ENCODE data around the gene KLHL36. TPM values are rescaled to one million over a fixed set of nuclear protein-coding genes. Genes with fewer than 3 reads are reported as not detected.
A peak's percentile ranks its signal among the peaks of the same experiment; 100 is the strongest.

Gene KLHL36
- total RNA-seq (2021; ENCODE audit: unreplicated experiment) (46.0 TPM), Bru-seq, nascent RNA (percentile 59 among the genes with signal in this experiment), BruChase-seq, experiment 1, labeled RNA remaining after a 2-hour chase (percentile 69 among the genes with signal in this experiment), BruChase-seq, experiment 2, labeled RNA remaining after a 6-hour chase (percentile 77 among the genes with signal in this experiment)
- polyA plus RNA-seq (2012; ENCODE audit: insufficient read length), result 34.8 TPM
- long read RNA-seq, full-length matches to known transcripts, result 14 of 67 reads
- long read RNA-seq, partial matches to known transcripts, result 42 of 67 reads
- long read RNA-seq, other reads (novel, unspliced or antisense), result 11 of 67 reads

- DNase-seq (ENCODE audit: low read depth, low spot score) (no peak), ATAC-seq (peak; percentile 95)
- H3K36me3 ChIP-seq (ENCODE audit: control insufficient read depth, insufficient read depth, low read length), result no peaks in the 10 kb centered on the region; the same call in 1 of the 2 replicates
- ChIA-PET POLR2A (interaction anchor here (0.5 kb wide), 1 partner anchor 154 kb away, joined by 3 read pairs; no protein-coding TSS in a partner anchor), CTCF (interaction anchor here (0.6 to 0.8 kb wide), 3 partner anchors 30 to 137 kb away, joined by 3 to 7 read pairs (median 3); no protein-coding TSS in a partner anchor)
- no peaks in the 10 kb centered on the region for H3K27me3 ChIP-seq (ENCODE audit: control insufficient read depth, insufficient read depth, low read length)
- peak within 1 kb of the TSS; percentile 64 to 67 for H3K4me3 ChIP-seq (ENCODE audit: low read depth in 2 of 2, low read length in 2 of 2)
- in situ Hi-C loops (cut with HindIII; ENCODE audit: low pct_unique_long_range_greater_than_20kb, low sequenced_read_pairs) (no loop called here), intact Hi-C loops (cut with micrococcal nuclease; ENCODE audit: unreplicated experiment) (no loop called here)
- BruUV-seq (replicated peaks), result no TSS peak
- peaks cover 7% of the 10 kb centered on the region for H3K4me1 ChIP-seq (ENCODE audit: control insufficient read depth, insufficient read depth, low read length)
- H3K27ac ChIP-seq (ENCODE audit: low read length), result peak within 1 kb of the TSS; percentile 63
- no peaks in the 10 kb centered on the region for H3K9me3 ChIP-seq (ENCODE audit: control insufficient read depth, insufficient read depth, low read depth, low read length)
- TF ChIP-seq TCF7L2 (IDR thresholded peaks at IDR 0.05; ENCODE audit: low read depth, low read length), result no peak
- TF ChIP-seq SIN3A (IDR thresholded peaks at IDR 0.05; ENCODE audit: borderline replicate concordance, insufficient read depth, low read depth, low read length), result no peak
- TF ChIP-seq POLR2AphosphoS5 (IDR thresholded peaks at IDR 0.05; ENCODE audit: low read depth, low read length), result no peak
- TF ChIP-seq, protein P1, sequence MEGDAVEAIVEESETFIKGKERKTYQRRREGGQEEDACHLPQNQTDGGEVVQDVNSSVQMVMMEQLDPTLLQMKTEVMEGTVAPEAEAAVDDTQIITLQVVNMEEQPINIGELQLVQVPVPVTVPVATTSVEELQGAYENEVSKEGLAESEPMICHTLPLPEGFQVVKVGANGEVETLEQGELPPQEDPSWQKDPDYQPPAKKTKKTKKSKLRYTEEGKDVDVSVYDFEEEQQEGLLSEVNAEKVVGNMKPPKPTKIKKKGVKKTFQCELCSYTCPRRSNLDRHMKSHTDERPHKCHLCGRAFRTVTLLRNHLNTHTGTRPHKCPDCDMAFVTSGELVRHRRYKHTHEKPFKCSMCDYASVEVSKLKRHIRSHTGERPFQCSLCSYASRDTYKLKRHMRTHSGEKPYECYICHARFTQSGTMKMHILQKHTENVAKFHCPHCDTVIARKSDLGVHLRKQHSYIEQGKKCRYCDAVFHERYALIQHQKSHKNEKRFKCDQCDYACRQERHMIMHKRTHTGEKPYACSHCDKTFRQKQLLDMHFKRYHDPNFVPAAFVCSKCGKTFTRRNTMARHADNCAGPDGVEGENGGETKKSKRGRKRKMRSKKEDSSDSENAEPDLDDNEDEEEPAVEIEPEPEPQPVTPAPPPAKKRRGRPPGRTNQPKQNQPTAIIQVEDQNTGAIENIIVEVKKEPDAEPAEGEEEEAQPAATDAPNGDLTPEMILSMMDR (IDR thresholded peaks at IDR 0.05), result no peak
Measured at GRCh38 chr16:84647828-84648594, at the start of gene KLHL36. Gene KLHL36, plus strand, starts transcription at chr16:84648511. Its CDS starts 2,357 bp downstream, at chr16:84650868.

GRCh38 chr16:84599521-84600202 lies 48.6 kb upstream of the KLHL36 start:
- ATAC-seq, result 0 out of 2 replicates have a peak, but pooled peaks have one; percentile 4
- POLR2A ChIA-PET, result interaction anchor here (0.6 to 0.7 kb wide), 2 partner anchors 61 to 124 kb away, joined by 5 to 8 read pairs; no protein-coding TSS in a partner anchor
- TF ChIP-seq, protein P1 (IDR thresholded peaks at IDR 0.05), result no peak
- TF ChIP-seq SIN3A (IDR thresholded peaks at IDR 0.05; ENCODE audit: borderline replicate concordance, insufficient read depth, low read depth, low read length), result no peak
- TF ChIP-seq TCF7L2 (IDR thresholded peaks at IDR 0.05; ENCODE audit: low read depth, low read length), result no peak
- no peak for TF ChIP-seq REST (IDR thresholded peaks at IDR 0.05; ENCODE audit: insufficient read depth in 1 of 2, low read depth in 2 of 2, low read length in 1 of 2)
- no peak for TF ChIP-seq POLR2AphosphoS5 (IDR thresholded peaks at IDR 0.05; ENCODE audit: low read depth, low read length)

More at GRCh38 chr16:84599521-84600202, 48.6 kb upstream of the KLHL36 start:
- peaks cover 46% of the 10 kb centered on the region for H3K4me1 ChIP-seq (ENCODE audit: control insufficient read depth, insufficient read depth, low read length)
- no TSS peak for BruUV-seq (replicated peaks)
- H3K27ac ChIP-seq (ENCODE audit: low read length), result peak overlapping the region; percentile 68
- intact Hi-C loops (cut with micrococcal nuclease; ENCODE audit: unreplicated experiment), result no loop called here
- in situ Hi-C loops (cut with HindIII; ENCODE audit: low pct_unique_long_range_greater_than_20kb, low sequenced_read_pairs), result no loop called here
- no peaks in the 10 kb centered on the region for H3K36me3 ChIP-seq (ENCODE audit: control insufficient read depth, insufficient read depth, low read length)
- H3K9me3 ChIP-seq (ENCODE audit: control insufficient read depth, insufficient read depth, low read depth, low read length), result no peaks in the 10 kb centered on the region
- CTCF ChIA-PET, result interaction anchor here (0.7 to 0.9 kb wide), 2 partner anchors 21 to 25 kb away, joined by 3 to 7 read pairs; no protein-coding TSS in a partner anchor
- peak overlapping the region in 1 of 2 experiments; percentile 11; a peak in 1 of 4 replicates for H3K4me3 ChIP-seq (ENCODE audit: low read depth in 2 of 2, low read length in 2 of 2)
- H3K27me3 ChIP-seq (ENCODE audit: control insufficient read depth, insufficient read depth, low read length), result no peaks in the 10 kb centered on the region
- DNase-seq (ENCODE audit: low read depth, low spot score), result no peak
